GM19238 (cell line): ENCODE measurements around the gene FOXD2.

Experiments
- DNase-seq: peaks from one replicate; pipeline ENCODE4 v3.0.0; 2011; ENCODE audit warnings: low spot score; ENCODE audit not compliant: insufficient read length

FOXD2 gene

DNA sequence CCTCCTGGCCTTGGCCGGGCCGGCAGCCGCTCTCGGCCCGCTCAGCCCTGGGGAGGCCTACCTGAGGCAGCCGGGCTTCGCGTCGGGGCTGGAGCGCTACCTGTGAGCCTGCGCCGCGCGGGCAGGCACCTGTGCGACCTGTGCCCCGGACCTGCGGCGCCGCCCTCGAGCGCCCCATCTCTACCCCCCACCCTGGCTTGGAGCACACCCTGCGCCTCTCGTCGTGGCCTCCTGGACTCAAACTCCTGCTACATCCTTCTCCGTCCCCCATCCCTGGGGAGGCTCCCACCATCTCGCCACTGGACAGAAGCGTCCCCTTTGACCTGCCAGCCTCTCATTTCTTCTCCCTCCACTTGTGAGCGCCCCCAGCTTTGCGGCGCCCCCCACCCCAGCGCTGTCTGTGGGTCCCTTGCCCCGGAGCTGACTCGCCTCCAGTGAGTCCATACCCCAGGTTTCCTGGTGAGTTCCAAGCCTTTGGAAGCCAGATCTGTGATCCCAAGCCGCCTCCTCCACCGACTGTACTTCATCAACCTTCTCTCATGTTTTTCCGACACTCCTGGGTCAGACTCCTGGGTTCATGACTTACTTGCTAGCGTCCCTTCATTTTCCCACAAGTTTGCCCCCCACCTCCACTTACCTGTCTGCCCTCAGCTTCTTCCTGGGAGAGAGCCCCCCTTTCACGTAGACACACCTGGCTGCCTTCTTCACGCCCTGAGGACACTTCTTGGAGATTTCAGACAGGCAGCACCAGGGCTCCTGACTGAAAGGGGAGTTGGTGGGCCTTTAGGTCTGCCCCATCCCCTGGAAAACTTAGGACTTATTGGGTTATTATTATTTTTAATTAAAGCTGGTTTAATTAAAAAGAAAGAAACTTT lies 20.4 kb upstream of the FOXD2 start:
- DNase-seq = no peak

DNA sequence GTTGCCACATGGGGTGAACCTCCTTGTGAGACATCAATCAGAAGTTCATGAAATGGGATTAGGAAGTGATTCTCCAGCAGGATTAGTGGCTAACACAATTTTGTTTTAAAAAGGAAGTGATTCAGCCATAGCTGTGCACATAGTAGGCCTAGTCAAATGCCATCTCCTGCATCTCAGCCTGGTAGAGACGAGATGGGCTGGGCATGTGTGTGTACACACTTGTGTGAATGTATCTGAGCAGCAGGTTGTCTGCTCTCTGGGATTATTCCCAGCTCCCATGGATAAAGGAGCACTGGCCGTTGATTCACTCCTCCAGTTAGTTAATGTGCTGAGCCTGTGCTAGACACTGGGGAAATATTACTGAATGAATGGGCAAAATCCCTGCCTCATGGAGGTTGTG lies 19.7 kb upstream of the FOXD2 start:
- no peak for DNase-seq

DNA sequence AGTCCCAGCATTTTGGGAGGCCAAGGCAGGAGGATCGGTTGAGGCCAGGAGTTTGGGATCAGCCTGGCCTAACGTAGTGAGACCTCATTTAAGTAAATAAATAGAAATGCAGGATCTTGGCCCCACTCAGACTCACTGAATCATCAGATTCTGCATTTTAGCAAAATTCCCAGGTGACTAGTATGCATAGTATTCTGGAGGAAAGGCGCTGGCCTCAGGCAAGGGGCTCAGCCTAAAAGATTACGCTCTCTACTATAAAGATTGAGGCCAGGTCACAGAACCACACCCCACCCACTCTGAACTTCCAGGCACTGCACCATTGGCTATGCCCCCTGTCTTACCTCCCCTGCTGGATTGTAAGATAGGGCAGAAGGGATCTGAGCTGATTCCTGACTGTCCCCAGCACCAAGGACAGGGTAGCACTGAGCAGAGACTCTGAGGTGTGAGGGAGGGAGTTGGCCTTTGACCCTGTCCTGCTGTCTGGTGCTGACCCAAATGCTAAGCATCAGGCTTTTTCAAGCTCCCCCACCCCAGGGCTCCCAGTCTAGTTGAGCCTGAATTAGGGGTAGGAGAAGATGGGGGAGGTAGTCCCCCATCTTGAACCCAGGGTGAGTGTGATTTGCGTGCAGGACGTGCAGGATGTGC lies 19.0 kb upstream of the FOXD2 start:
- DNase-seq = no peak

DNA sequence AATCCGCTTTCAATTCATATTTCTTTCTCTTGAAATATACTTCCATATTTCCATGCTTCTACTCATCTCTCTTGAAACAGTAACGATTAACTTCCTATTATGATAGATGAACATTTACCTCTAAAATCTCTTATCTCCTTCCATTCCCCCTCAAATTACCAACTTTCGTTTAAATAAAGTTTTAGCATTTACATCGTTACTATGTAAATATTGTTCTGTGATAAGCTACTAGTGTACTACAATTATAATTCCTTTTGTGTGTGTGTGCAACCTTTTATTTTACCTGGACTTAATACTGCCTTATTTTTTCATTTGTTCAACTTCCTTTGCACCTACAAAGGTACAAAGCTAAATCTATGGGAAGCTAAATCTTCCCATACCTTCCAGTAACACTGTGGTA lies 17.3 kb upstream of the FOXD2 start:
- no peak for DNase-seq

DNA sequence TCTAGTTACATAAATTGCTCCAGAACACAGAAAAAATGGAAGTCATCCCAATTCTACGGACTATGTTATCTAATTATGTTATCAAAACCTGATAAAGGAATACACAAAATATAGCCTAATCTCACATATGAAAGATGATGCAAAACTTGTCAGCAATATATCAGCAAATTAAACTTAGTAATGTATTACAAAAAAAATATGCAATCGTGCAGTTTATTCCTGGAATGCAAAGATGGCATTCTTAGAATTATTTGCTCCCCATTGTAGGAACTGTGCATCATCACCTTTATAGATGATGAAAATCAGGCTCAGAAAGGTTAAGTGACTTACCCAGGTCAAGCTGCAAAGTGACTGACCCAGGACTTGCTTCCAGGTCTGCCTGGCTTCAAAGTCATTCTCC lies 14.0 kb upstream of the FOXD2 start:
- DNase-seq = no peak

DNA sequence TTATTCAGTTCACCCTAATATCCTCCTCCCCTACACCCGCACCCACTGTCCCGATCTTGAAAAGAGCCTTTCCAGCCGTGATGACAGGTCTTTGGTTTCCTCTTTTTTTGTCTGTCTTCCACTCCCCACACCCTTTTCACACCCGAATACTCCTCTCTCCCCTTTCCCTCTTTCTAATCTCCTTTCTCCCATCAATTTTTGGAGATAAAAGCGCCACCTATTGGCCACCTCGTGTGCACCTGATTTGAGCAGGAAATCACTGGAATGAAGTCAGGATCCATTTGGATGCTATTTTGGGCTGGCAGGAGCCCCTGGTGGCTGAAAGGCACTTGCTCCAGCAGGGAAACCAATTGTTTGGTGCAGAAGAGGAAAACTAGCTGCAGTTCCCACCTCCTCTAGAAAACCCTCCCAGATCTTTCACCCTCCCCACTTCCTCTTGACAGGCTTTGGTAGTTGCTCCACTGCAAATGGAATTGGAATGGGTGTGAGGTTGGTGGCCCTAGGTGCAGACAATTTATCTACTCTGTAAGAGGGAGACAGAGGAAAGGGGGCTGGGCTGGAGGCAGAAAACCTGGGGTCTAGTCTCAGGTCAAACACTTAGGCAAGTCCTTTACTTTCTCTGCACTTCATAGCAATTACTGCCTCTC lies 13.4 kb upstream of the FOXD2 start:
- no peak for DNase-seq

DNA sequence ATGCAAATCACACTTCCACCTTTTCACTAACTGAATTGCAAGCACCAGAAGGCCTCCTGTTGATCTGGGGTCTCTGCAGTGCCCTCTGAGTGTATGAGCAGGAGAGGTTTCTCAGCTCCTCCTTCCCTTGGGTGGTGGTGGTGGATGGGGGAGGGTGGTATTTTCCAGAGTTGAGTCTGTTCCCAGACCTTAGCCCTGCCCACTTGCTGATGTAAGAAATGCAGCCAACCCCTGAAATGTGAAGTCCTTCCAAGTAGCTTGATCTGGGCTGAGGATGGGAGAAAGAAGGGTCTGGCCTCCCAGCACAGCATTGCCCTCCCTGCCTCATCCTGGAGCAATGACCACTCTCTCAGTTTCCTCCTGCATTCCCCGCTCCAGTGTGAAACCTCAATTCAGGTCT lies 6.3 kb upstream of the FOXD2 start:
- DNase-seq = no peak

DNA sequence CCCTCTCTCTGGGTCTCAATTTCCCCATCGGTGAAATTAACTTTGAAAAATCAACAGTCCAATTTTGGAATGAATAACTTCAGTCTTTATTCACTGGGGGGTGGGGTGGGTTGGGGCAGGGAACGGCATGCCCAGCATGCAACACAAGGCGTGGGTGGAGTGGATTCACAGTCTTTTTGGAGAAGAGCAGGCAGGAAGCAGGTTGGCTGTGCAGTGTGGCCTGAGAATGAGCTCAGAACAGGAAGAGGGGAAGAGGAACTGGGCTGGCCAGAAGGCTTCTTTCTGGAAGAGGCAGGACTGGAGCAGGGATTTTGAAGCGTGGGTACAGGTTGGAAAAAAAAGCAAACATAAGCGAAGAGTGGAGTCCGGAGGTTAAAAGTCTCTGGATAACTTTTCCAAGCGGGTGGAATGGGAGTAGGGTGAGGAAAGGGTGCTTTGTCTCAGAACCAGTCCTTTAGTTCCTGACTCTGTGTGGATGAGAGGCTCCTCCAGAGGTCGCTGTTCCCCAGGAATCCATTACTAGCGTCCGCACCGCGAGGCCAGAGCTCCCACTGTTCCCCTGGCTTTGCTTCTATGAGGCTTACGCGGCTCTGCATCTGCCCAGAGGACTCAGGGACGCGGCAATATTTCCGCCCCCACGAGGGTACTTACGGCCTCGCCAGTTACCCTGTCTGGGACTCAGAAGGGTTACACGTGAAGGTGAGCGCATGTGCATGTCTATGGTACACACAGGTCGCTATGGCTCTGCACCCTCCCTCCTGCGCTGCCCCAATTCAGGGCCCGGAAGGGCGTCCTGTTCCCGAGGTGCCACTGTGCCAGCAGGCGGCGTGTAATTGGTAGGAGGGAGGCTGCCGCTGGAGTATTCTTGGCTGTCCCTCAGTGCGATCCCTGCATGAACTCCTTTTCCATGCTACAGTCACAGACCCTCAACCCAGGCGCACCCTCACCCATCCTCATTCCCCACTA lies 5.5 kb upstream of the FOXD2 start:
- DNase-seq = no peak

DNA sequence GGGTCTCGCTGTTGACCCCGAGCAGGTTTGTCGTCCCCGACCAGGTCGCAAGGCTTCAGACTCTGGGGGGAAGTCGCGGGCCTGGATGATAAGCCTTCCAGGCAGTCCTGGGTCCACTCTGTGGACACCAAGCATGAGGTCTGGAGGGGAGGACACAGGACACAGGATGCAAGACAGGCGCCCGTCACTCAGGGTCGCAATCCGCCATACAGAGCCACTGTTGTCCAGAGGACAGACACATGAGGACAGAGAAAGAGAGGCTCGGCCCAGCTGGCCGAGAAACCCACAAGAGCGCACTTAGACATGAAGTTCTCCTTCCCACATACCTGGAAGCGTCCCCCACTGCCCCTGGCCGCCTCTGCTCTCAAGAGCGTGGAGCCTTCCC lies 4.8 kb upstream of the FOXD2 start:
- no peak for DNase-seq

DNA sequence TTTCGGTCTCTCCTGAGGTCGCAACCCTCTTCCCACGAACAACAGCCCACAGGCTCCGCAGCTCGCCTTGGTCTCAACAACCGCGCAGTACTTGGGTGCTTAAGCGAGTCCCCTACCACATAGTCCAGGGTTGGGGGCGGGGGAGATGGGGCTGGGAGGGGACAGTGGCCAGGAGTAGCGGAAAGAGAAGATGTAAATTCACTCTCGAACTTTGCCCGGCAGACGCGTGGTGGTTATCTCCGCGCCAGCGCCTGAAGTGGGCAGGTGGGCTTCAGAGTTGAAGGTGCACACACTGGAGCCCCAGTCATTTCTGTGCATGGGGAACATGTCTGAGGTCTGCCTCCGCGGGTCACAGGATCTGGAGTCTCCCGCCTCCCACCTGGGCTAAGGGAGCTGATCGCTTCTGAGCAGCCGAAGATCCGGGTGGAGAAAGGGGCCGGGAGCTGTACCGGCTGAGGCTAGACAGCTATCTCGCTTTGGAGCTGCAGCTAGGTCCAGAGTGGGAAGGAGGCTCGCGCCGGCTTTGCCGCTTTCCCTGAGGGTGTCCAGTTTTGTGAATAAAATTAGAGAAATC lies 4.3 kb upstream of the FOXD2 start:
- DNase-seq = no peak

DNA sequence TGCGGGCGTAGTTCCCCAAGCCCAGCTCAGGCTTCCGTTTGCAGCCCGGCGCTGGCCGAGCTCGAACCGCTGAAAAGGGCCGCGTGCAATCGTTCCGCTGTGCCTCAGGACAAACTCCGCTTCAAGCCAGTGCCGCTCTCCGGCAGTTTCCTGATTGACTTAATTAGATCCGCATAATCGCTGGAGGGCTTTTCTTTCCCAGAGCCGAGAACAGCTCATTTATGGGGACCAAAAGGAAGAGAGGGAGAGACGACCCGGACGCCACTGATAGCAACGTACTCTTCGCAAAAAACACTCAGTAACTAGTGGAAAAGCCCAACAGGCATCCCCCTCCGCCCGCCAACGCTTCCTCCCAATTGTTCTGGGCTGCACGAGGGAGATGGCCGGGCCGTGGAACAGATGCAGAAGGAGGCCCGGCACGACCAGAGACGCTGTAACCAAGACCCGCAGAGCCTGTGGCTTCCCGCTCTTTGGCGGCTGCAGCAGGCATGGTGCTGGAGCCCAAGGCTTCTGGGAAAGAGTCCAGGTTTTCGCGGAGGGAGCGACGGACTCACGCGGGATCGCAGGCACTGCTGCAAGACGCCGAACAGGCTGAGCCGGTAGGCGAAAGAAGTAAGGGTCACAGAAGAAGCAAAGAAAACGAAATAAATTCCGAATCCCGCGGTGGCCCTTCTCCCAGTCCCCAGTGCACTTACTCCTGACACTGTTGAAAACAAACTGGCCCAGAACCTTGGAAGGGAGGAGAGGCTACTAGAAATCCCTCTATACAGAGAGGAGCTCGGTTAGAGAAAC lies 3.6 kb upstream of the FOXD2 start:
- no peak for DNase-seq

DNA sequence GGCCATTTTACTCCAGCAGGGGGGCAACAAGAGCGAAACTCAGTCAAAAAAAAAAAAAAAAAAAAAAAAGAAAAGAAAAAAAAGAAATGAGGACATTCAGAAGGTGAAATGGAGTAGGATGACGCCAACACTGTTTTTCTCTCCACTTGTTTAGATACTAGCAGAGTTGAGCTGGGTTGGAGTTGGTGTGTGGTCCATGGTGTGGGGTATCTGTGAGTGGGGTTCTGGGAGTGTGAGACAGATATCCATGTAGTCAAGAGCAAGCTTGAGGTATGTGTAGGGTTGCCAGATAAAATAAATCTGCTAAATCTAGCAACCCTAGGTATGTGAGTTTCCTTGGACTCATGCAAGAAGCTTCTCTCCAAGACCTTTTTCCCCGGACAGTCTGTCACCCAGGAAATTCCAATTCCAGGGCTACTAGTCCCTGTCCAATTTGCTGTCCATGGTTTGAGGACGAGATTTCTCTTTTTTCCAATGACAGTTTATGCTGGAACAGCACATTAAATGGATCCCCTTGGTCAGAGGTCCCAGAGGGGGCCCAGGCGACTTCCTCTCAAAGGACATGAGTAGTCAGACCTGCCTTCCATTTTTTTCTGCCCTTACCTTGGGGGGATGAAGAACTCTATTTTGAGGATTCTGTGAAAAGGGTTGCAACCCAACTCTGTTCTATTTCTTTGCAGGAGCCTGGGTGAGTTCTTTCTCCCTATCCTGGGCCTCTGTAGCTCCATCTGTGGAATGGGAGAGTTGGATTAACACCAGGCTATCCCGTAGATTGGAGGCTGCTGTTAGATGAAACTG lies 2.1 kb upstream of the FOXD2 start:
- no peak for DNase-seq

DNA sequence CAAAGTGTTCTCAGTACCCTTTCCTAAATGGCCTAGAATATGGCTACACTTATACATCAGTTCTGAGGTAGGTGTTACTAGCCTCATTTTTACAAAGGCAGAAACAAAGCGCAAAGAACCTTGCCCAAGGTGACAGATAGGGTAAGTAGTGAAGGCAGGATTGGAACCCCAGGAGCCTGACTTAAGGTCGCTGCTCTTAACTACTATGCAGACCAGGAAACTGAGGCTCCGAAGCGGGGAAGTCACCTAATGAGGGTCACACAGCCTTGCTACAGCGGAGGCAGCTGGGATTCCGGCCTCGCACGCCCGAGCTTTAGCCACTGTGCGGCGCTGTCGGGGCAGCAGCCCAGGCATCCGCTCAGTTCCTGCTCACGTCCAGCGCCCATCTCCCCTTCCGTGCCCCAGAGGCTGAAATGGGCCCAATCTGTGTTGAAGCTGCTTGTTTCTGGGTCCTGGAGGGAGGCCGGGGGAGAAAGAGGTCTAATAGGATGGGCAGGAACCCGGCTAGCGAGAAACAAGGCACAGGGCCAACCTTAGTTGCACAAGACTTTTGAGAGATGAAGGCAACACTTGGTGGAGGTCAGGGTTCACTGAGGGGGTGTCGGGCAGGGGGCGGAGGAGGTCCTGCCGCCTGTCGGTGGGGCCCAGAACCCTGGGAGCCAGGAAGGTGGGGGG lies 1.4 kb upstream of the FOXD2 start:
- peak; percentile 89 for DNase-seq

DNA sequence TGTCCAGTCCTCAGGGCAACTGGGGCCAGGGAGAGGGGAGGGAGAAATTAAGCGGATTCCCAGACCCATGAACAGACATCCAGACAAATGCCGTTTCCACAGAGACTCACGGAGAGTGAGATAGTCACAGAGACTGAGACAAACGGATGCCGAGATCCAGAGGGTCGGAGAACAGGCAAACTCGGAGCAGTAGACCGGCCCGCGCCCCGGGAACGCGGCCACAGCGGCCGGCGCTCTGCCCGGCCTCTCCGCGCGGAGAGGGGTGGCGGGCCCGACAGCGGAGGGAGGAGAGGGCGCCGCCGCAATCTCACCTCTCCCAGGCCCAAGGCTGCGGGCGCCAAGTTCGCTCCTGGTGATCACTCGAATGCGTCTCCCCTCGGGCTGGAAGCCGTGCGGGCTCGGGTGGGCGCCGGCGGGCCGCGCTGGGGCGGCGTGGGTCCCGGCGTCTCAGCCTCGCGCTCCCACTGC lies 831 bp upstream of the FOXD2 start:
- peak; percentile 53 for DNase-seq

DNA sequence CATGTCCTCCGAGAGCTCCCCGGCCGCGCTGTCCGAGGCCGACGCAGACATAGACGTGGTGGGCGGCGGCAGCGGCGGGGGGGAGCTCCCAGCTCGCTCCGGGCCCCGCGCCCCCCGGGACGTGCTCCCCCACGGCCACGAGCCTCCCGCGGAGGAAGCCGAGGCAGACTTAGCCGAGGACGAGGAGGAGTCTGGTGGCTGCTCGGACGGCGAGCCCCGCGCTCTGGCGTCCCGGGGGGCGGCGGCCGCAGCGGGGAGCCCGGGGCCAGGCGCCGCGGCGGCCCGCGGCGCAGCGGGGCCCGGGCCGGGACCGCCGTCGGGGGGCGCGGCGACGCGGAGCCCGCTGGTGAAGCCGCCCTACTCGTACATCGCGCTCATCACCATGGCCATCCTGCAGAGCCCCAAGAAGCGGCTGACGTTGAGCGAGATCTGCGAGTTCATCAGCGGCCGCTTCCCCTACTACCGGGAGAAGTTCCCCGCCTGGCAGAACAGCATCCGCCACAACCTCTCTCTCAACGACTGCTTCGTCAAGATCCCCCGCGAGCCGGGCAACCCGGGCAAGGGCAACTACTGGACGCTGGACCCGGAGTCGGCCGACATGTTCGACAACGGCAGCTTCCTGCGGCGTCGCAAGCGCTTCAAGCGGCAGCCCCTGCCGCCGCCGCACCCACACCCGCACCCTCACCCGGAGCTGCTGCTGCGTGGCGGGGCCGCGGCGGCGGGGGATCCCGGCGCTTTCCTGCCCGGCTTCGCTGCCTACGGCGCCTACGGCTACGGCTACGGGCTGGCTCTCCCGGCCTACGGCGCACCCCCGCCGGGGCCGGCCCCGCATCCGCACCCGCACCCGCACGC lies 547 bp downstream of the FOXD2 start:
- DNase-seq = no peak

DNA sequence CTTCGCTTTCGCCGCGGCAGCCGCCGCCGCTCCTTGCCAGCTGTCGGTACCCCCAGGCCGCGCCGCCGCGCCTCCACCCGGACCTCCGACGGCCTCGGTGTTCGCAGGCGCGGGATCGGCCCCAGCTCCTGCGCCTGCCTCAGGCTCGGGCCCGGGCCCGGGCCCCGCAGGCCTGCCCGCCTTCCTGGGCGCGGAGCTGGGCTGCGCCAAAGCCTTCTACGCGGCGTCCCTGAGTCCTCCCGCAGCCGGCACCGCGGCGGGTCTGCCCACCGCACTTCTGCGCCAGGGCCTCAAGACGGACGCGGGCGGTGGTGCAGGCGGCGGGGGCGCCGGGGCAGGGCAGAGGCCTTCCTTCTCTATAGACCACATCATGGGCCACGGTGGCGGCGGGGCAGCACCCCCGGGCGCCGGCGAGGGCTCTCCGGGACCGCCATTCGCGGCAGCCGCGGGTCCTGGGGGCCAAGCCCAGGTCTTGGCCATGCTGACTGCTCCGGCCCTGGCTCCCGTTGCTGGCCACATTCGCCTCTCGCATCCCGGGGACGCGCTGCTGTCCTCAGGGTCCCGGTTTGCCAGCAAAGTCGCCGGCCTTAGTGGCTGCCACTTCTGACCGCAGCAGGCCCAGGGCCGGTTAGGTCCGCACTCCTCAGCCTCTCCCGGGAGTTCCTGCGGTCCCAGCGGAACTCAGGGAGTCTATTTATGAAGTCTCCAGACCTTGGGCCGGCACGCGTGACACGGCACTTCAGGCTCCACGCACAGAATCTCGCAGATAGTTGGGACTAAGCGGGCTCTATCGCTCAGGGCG lies 1.4 kb downstream of the FOXD2 start:
- no peak for DNase-seq
